Fibroblast of villous mesenchyme (primary cell): ENCODE measurements around the gene EYS. TPM values are rescaled to one million over a fixed set of nuclear protein-coding genes. Genes with fewer than 3 reads are reported as not detected.

Source experiments
- DNase-seq: peaks from one replicate; pipeline ENCODE4 v3.0.0-alpha.2; 2010; ENCODE audit warnings: low read depth
- H3K4me3 ChIP-seq: 2 replicates; pipeline ENCODE4 v1.5.1; 2011; ENCODE audit warnings: low read depth, mild to moderate bottlenecking, low read length
- total RNA-seq: library from RNA; depleted of rRNA; stranded (reverse); fragments of >200 nt; gene quantifications from 2 replicates; pipeline ENCODE4 v1.2.3, GENCODE V29; 2012
- TF ChIP-seq, protein P1 (sequence below): IDR thresholded peaks from 2 replicates; pipeline ENCODE4 v1.5.1; 2012; ENCODE audit warnings: low read depth, mild to moderate bottlenecking, low read length; ENCODE audit not compliant: insufficient read depth

Gene EYS
- under 0.01 TPM in 2 replicates for total RNA-seq

DNA sequence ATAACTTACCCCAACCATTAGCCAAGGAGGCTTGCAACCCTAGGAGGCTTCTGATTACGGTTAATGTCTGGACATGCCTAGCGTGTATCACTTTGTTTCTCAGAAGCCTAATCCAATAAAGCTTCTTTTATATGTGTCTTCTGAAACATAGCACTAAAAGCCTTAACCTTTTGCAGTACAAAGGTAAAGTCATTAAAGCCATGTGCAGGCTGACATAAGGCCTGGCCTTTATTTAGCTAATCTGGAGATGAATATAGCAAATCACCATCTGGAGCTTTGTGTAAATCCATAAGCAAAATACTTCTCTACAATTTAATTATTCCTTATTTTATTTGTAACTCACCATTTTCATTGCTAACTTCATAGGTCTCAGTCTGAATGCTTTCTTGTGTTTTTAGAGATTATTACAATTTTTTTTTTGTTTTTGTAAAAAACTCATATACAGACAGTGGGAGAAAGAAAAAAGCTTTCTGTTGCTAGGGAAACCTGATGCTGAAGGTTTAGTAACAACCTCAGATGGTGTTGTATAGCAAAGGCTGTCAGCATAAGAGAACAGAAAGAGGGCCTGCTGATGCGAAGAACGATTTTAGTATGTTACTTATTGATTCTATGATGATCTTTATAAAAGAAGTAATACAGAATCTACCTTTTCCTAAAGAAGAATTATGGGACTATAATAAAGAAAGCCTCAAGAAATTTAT is at the start of gene EYS:
Gene EYS (minus strand): TSS at position 101 of the 701 bp plus-strand sequence. CDS start 211,816 bp downstream, outside the sequence.
- TF ChIP-seq, protein P1, sequence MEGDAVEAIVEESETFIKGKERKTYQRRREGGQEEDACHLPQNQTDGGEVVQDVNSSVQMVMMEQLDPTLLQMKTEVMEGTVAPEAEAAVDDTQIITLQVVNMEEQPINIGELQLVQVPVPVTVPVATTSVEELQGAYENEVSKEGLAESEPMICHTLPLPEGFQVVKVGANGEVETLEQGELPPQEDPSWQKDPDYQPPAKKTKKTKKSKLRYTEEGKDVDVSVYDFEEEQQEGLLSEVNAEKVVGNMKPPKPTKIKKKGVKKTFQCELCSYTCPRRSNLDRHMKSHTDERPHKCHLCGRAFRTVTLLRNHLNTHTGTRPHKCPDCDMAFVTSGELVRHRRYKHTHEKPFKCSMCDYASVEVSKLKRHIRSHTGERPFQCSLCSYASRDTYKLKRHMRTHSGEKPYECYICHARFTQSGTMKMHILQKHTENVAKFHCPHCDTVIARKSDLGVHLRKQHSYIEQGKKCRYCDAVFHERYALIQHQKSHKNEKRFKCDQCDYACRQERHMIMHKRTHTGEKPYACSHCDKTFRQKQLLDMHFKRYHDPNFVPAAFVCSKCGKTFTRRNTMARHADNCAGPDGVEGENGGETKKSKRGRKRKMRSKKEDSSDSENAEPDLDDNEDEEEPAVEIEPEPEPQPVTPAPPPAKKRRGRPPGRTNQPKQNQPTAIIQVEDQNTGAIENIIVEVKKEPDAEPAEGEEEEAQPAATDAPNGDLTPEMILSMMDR, result no peak
- no peak for DNase-seq

DNA sequence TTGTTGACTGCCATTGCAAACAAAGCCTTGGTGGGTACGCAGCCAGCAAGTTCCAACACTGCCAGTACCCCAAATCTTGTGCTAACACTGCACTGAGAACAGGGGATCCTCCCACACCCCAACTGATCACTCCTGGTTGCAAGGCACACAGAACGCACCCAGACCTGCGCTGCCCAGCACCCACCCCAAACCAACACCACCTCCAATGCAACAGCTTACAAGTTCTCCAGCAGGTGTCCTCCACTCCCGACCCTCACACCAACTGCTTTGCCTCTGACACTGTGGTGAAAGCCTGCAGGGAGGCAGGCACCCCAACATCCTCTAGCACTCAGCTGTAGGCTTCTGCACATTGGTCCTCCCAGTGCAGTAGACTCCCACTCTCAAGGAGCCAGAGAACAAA is 39.3 kb upstream of the EYS start:
- TF ChIP-seq, protein P1, result no peak
- H3K4me3 ChIP-seq, result no peak overlapping the region
- no peak for DNase-seq

More for the DNA sequence above, at the start of gene EYS:
- no peak within 1 kb of the TSS for H3K4me3 ChIP-seq

DNA sequence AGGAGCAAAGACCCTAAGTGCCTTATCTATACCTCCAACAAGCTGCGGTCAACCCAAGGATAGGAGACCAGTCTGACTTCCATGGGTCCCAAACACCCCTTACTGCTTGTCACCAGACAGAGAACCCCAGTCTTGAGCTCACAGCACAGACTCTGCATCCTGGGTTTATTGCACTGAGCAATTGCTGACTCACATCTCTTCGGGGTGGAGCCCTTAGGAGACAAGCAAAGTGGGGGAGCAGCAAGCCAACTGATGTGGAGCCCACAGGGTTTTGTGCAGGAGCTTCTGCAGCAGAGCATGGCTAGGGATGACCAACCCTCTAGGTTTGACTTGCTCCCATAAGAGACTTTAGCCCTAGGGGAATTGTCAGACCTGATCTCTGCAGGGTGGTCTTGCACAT is 38.6 kb upstream of the EYS start:
- TF ChIP-seq, protein P1, result no peak
- no peak for DNase-seq
- no peak overlapping the region for H3K4me3 ChIP-seq

DNA sequence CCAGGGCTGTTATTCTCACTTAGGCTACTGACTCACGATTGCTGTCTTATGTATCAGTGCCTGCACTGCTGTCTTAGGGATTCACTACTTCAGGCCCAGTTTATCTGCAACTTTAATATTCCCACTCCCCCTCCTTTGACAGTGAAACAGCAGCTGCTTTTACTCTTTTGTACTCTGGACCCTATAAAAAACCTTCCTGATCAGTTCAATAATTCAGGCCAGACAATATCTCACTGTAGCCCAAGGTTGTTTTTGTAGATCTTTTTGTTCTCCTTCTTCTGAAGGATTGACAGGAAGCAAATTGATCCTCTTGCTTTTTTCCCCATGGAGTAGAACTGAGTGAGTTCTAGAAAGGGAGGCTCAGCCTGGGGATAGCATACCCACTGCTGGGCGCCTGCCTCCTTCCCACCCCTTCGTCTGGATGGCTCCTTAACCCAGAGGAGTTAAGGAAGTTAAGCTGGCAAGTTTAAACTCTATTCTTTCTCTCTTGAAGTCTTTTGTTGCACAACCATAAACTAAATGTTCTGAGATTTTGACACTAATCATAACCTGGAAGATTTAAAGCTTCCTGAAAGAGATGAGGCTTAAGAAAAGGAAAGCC is 22.0 kb upstream of the EYS start:
- H3K4me3 ChIP-seq, result no peak overlapping the region
- TF ChIP-seq, protein P1, result no peak

DNA sequence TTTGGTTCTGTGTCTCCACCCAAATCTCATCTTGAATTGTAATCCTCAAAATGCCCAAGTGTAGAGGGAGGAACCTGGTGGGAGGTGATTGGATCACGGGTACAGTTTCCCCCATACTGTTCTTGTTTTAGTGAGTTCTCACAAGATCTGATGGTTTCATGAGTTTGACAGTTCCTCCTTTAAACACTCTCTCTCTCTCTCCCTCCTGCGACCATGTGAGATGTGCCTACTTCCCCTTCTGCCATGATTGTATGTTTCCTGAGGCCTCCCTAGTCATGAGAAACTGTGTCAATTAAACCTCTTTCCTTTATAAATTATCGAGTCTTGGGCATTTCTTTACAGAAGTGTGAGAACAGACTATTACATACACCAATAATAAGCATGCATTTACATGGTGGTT is 12.1 kb upstream of the EYS start:
- TF ChIP-seq, protein P1, result no peak
- no peak for DNase-seq
- H3K4me3 ChIP-seq, result no peak overlapping the region

More for the DNA sequence above, 22.0 kb upstream of the EYS start:
- no peak for DNase-seq

DNA sequence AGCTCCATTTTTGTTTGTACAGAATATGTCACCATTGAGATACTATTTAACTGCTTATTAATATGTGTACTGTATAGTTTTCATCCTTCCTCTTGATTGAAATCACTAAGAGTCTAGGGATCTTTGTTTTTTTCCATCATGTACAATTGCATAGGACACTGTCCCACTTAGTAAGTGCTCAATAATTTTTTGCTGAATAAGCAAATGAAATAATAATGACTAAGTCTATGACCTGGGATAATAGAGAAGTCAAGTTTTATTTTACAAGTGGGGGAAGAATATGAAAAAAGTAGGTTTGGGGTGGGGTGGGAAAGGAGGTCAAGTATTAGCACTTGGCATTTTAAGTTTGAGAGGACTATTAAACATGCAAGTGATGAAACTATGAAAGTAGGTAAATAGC is 4.5 kb upstream of the EYS start:
- DNase-seq, result no peak
- TF ChIP-seq, protein P1, result no peak

More for the DNA sequence above, 4.5 kb upstream of the EYS start:
- H3K4me3 ChIP-seq, result no peak overlapping the region
